NOMO-1 treated with dmso at 0.1 percent for 144 hours (cell line): Measurements from ENCODE around the gene ELFN2.

Source experiments
- DNase-seq: peaks from one replicate; lab custom pipeline; 2025; ENCODE audit not compliant: unreplicated experiment; lab: John Stamatoyannopoulos, UW

ELFN2 gene

GRCh38 chr22:37390075-37390474 is 37.2 kb downstream of the ELFN2 start:
- DNase-seq = no peak

- DNase-seq = no peak
Measured at GRCh38 chr22:37388538-37388937, 38.7 kb downstream of the ELFN2 start.

DNA sequence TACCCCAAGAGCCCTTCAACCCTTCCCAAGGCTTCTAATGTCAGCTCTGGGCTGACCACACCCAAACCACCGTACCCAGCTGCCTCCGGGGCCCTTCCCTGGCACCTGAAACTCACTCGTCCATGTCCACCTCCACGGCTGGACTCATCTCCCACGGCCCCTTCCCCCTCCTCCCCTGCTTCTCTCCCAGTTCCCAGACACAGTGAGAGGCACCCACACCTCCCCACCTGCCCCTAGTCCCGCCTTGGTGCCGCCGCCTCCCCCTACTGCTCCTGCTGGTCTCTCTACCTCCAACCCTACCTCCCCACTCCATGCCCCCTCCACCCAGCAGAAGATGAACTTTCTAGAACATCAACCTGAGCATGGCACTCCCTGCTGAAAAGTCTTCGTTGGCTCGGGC is 39.5 kb downstream of the ELFN2 start:
- no peak for DNase-seq

- DNase-seq = no peak
Measured at GRCh38 chr22:37386441-37386840, 40.8 kb downstream of the ELFN2 start.

DNA sequence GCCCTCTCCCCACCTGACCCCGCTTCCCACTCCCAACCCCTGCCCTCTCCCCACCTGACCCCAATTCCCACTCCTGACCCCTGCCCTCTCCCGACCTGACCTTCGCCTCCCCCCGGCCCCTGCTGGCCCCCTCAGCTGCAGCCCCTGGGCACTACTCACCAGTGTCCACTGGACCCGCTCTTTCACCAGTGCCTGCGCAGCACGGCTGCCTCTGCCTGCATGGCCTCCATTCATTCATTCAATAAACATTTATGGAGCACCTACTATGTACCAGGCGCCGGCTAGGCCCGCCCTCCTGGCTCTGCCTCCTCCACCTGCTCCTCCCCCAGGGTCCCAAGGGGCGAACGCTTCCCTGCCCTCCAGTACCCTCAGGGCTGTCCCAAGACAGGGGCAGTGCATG is 42.6 kb downstream of the ELFN2 start:
- DNase-seq = no peak

GRCh38 chr22:37383341-37383740 is 43.9 kb downstream of the ELFN2 start:
- no peak for DNase-seq

GRCh38 chr22:37381489-37381888 is 45.8 kb downstream of the ELFN2 start:
- no peak for DNase-seq

DNA sequence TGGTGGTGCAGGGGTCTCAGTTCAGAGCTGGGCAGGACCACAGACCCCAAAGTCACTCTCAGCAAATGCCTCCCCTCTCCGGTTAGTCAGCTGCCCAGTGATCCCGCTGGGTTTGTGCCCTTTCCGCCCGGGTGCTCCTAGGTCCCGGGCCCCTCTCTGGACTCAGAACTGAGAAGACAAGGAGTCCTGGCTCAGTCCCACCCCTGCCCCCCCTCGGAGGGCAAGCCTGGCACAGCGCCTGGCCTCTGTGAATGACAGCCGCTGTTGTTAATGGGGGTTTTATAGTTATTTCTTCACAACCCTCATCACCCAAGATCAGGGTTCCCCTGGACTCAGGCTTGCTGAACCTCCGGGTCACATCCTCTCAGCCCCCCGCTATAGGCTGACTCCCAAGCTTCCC is 47.6 kb downstream of the ELFN2 start:
- DNase-seq = no peak

DNA sequence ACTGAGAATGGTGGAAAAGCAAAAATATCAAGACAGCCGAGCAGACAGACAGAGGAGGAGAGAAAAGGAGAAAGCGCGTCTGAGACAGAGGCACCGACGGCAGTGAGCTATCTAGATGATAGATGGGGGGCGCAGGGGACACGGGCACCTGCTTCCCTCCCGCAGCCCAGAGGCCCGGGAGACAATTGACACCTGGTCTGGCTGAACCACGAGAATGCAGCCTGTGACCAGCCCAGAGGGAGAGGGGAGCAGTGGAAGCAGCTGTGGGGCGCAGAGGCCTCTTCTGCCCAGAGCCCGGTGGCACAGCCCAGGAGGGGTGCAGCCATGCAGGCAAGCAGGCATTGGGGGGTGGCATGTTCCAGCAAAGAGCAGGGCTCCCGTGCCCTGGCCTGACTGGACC is 48.2 kb downstream of the ELFN2 start:
- DNase-seq = no peak

DNA sequence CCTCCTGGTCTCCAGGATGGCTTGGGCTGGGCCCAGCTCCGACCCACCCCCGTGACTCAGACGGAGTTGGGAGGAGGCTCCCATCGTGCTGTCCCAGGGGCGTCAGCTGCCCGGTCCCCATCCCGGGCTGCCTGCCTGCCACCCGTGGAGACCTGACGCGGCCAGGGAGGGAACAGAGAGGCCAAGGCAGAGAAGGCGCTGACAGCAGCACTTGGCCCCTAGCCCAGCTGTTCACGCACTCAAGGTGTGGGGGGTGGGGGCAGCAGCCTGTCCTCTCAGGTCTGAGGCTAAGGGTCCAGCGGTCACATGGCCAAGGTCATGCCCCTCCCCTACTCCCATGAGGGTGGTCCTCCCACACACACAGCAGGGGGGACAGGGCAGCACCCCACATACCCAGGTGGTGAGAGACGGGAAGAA is 48.6 kb downstream of the ELFN2 start:
- no peak for DNase-seq

DNA sequence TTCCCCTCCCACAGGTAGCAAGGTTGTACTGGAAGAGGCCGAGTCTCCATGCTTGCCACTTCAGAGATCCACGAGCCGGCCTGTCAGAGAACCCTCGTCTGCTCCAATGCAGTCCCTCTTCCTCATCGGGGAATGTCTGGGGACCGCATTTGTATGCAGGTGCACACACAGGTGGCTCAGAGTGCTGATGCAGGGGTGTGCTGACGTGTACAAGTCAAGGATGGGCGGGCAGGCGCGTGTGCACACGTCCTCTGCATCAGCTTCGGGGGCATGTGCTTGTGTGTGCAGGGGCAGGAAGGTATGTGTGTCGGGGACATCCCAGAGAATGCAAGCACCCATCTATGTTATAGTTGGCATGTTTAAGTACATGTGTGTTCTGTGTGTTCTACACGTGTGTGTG is 49.4 kb downstream of the ELFN2 start:
- DNase-seq = no peak

- DNase-seq = no peak
Measured at GRCh38 chr22:37377138-37377537, 50.1 kb downstream of the ELFN2 start.

- no peak for DNase-seq
Measured at GRCh38 chr22:37376643-37377042, 50.6 kb downstream of the ELFN2 start.

- DNase-seq = no peak
Measured at GRCh38 chr22:37375801-37376200, 51.5 kb downstream of the ELFN2 start.

GRCh38 chr22:37374571-37374970 is 52.7 kb downstream of the ELFN2 start:
- DNase-seq = no peak

GRCh38 chr22:37373451-37373850 is 53.8 kb downstream of the ELFN2 start:
- no peak for DNase-seq

GRCh38 chr22:37371911-37372310 is 55.4 kb downstream of the ELFN2 start:
- DNase-seq = no peak

GRCh38 chr22:37371491-37371890 is 55.8 kb downstream of the ELFN2 start:
- DNase-seq = no peak

DNA sequence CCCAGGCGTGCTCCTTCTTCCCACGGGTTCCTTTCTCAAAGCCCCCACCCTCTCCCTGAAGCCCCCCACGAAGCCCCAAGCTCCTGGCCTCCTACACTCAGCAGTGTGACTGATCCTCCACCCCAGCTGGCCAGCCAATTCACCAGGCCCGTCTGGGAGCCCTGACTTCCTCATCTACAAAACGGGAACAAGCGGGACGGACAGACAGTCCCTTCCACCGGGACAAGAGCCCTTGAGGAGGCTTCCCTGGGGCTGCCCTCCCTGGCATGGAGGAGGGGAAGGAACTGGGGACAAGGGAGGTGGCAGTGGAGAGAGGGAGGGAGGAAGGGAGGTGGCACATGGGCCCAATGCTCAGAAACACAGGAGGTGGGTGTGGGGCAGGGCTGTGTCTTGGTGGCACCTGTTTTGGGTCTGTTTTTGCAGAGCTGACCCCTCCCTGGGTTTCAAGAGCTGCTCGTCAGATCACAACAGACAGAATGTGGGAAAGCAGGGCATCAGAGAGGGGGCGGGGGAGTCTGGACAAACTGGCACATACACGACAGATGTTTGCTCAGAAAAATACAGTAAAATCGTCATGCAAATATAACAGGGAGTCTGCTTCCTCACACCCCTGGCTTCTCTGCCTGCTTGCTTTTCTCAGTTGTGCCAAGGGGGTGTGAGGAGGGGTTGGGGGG is 56.8 kb downstream of the ELFN2 start:
- no peak for DNase-seq

DNA sequence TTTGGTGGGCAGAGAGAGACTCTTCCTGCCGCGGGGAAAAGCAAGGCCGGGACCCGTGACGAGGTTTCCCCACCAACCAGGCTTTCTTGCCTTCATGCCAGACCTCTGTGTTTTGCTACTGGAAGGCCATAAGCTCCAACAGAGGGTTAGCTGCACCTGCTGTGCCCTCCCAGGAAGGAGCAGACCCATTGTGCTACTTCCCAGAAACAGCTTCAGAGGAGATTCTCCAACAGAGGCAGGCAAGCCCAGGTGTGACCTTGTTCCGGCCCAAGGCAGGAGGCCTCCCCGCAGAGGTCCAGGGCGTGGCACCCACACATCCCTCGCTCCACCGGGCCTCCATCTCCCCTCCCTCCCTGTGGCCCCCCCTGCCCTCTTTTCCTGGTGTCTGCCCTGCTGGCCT is 57.8 kb downstream of the ELFN2 start:
- no peak for DNase-seq

GRCh38 chr22:37368058-37368457 is 59.2 kb downstream of the ELFN2 start:
- DNase-seq = no peak

GRCh38 chr22:37366601-37367000 is 60.7 kb downstream of the ELFN2 start:
- no peak for DNase-seq

- DNase-seq = no peak
Measured at GRCh38 chr22:37365950-37366349, 61.3 kb downstream of the ELFN2 start.
